ENCODE data around the gene CDCA7L. TPM values are rescaled to one million over a fixed set of nuclear protein-coding genes. Genes with fewer than 3 reads are reported as not detected.

Gene CDCA7L
- total and polyA plus RNA-seq, 2 of the 13 experiments (the other 11 are each of a cell fraction or from before 2014, with no cell fraction given) = 2.7 to 4.2 TPM

DNA sequence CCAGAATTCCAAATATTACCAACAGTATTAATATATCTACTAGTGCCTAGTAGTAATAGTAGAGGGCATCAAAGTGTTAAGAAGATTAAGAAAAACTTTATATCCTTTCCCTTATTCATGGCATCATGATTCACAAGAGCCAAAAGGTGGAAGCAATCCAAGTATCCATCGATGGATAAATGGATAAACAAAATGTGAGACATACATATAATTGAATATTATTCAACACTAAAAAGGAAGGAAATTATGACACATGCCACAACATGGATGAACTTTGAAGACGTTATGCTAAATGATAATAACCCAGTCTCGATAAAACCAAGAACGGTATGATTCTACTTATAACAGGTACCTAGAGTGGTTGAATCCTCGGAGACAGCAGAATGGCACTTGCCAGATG, 23.1 kb downstream of the CDCA7L start:
- Histone ChIP-seq H4K20me1 (ENCODE audit: insufficient read depth, low read length) (no peaks in the 10 kb centered on the region), H3K9ac (ENCODE audit: insufficient read depth, low read depth, low read length) (no peak overlapping the region), H3K27me3 (ENCODE audit: control insufficient read depth in 1 of 2, insufficient read depth in 2 of 2, low read length in 2 of 2) (no peaks in the 10 kb centered on the region; a peak in 1 of 5 replicates), H3K4me3 (replicated peaks in 1 of 3; ENCODE audit: insufficient read depth in 1 of 3, low read depth in 2 of 3, low read length in 3 of 3) (no peak overlapping the region), H3K9me3 (ENCODE audit: low read length) (no peaks in the 10 kb centered on the region), H3K36me3 (replicated peaks in 1 of 2; ENCODE audit: control insufficient read depth in 1 of 2, insufficient read depth in 2 of 2, low read length in 2 of 2) (no peaks in the 10 kb centered on the region), H3K79me2 (ENCODE audit: insufficient read depth, low read length) (no peaks in the 10 kb centered on the region), H3K4me1 (ENCODE audit: insufficient read depth, low read length) (no peaks in the 10 kb centered on the region), H2AFZ (ENCODE audit: low read length) (no peak overlapping the region), H3K4me2 (ENCODE audit: low read depth, low read length) (no peak overlapping the region), H3K27ac (ENCODE audit: extremely low read length, insufficient read depth, low read length) (no peak overlapping the region)
- FAIRE-seq (no peak), DNase-seq (ENCODE audit: low spot score) (no peak), ATAC-seq (no peak)
- intact Hi-C loops (cut with micrococcal nuclease; ENCODE audit: unreplicated experiment) = no loop called here
- in situ Hi-C loops (cut with HindIII; ENCODE audit: extremely low pct_ligation_motif_present, low pct_unique_long_range_greater_than_20kb) = no loop called here
- 23% methylated on average over 5 of the region's 5 CpGs for WGBS (ENCODE audit: low lambda C conversion rate)
- BruUV-seq (replicated peaks) = no TSS peak
- TF ChIP-seq MED1 (CRISPR knock-in tag; IDR thresholded peaks at IDR 0.05) (no peak), SRSF9 (IDR thresholded peaks at IDR 0.05; ENCODE audit: borderline replicate concordance, insufficient read depth, low read depth, low read length, poor library complexity, severe bottlenecking) (no peak), ZNF615 (CRISPR knock-in tag; IDR thresholded peaks at IDR 0.05; ENCODE audit: borderline replicate concordance) (no peak), POLR2AphosphoS5 (IDR thresholded peaks at IDR 0.05; ENCODE audit: low read depth, low read length) (no peak), ZMYM2 (CRISPR knock-in tag; IDR thresholded peaks at IDR 0.05) (no peak), SAP130 (CRISPR knock-in tag; IDR thresholded peaks at IDR 0.05; ENCODE audit: low read depth) (no peak), SMAD1 (CRISPR knock-in tag; IDR thresholded peaks at IDR 0.05; ENCODE audit: borderline replicate concordance, low read depth) (no peak), ISX (CRISPR knock-in tag; conservative IDR thresholded peaks at IDR 0.05) (no peak), MXD1 (CRISPR knock-in tag; IDR thresholded peaks at IDR 0.05) (no peak), HDAC6 (IDR thresholded peaks at IDR 0.05; ENCODE audit: low read depth, low read length) (no peak), DNMT1 (CRISPR knock-in tag; IDR thresholded peaks at IDR 0.05) (no peak), CBX2 (IDR thresholded peaks at IDR 0.05; ENCODE audit: low read depth, low read length) (no peak), CBX2 (CRISPR knock-in tag; IDR thresholded peaks at IDR 0.05; ENCODE audit: low read depth) (no peak), ZNF33A (CRISPR knock-in tag; IDR thresholded peaks at IDR 0.05; ENCODE audit: borderline replicate concordance) (no peak), CEBPZ (IDR thresholded peaks at IDR 0.05; ENCODE audit: low read length) (no peak), JUNB (CRISPR knock-in tag; IDR thresholded peaks at IDR 0.05; ENCODE audit: borderline replicate concordance) (no peak), MAF1 (CRISPR knock-in tag; IDR thresholded peaks at IDR 0.05; ENCODE audit: borderline replicate concordance) (no peak), ZFY (CRISPR knock-in tag; IDR thresholded peaks at IDR 0.05) (no peak), CCAR2 (optimal IDR thresholded peaks at IDR 0.05; ENCODE audit: low read depth, low read length) (no peak), POLR2A (IDR thresholded peaks at IDR 0.05; ENCODE audit: insufficient read depth in 1 of 2, low read depth in 2 of 2, low read length in 2 of 2) (no peak)
- TF ChIP-seq, protein P1, sequence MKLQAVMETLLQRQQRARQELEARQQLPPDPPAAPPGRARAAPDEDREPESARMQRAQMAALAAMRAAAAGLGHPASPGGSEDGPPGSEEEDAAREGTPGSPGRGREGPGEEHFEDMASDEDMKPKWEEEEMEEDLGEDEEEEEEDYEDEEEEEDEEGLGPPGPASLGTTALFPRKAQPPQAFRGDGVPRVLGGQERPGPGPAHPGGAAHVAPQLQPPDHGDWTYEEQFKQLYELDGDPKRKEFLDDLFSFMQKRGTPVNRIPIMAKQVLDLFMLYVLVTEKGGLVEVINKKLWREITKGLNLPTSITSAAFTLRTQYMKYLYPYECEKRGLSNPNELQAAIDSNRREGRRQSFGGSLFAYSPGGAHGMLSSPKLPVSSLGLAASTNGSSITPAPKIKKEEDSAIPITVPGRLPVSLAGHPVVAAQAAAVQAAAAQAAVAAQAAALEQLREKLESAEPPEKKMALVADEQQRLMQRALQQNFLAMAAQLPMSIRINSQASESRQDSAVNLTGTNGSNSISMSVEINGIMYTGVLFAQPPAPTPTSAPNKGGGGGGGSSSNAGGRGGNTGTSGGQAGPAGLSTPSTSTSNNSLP (IDR thresholded peaks at IDR 0.05; ENCODE audit: low read depth, low read length) = no peak
- CTCF ChIA-PET (ENCODE audit: low intra/inter-chr PET ratio, low total read pairs) = no interaction called here
- POLR2A ChIA-PET = no interaction called here
